Measurements from ENCODE around the gene TBXAS1. TPM values are rescaled to one million over a fixed set of nuclear protein-coding genes. Genes with fewer than 3 reads are reported as not detected.
"Not testable (repeated sequence)": the region's sequence is repeated elsewhere in the genome, so short reads cannot be mapped to it uniquely, and the experiment has no call there.

Gene TBXAS1
- total RNA-seq, 1 donor from 2014 or later, result 65.4 TPM

DNA sequence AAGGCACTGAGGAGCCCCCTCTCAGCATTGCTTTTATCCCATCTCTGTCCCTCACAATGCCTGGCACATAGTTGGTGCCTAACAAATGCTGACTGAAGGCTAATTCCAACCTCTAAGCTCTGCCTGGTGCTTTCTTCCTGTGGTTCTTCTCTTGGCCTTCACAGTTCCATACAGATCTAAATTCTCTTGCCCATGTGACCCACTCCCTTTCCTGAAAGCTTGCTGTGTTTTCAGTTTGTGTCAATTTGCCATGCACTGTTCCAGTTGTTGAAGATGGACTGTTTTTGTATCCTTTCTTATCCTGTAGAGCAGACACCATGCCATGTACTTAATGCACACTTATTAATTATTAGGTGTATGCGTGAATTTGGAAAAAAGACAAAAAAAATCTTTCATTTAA, 9.2 kb downstream of the TBXAS1 start:
- intact Hi-C loops (cut with DNase I), result no loop called here
- Histone ChIP-seq H3K4me1 (no peaks in the 10 kb centered on the region), H3K4me3 (no peak overlapping the region), H3K36me3 (no peaks in the 10 kb centered on the region), H3K27me3 (no peaks in the 10 kb centered on the region), H3K27ac (no peak overlapping the region), H3K9me3 (no peaks in the 10 kb centered on the region)
- DNase-seq (no peak), ATAC-seq (no peak)
- no peak for TF ChIP-seq CTCF (IDR thresholded peaks at IDR 0.05)

GRCh38 chr7:139838876-139839275, 9.8 kb downstream of the TBXAS1 start:
- Histone ChIP-seq H3K36me3 (no peaks in the 10 kb centered on the region), H3K4me3 (no peak overlapping the region), H3K27me3 (no peaks in the 10 kb centered on the region), H3K27ac (no peak overlapping the region), H3K9me3 (no peaks in the 10 kb centered on the region), H3K4me1 (no peaks in the 10 kb centered on the region)
- intact Hi-C loops (cut with DNase I), result no loop called here
- TF ChIP-seq CTCF (IDR thresholded peaks at IDR 0.05), result no peak
- ATAC-seq (no peak), DNase-seq (no peak)

DNA sequence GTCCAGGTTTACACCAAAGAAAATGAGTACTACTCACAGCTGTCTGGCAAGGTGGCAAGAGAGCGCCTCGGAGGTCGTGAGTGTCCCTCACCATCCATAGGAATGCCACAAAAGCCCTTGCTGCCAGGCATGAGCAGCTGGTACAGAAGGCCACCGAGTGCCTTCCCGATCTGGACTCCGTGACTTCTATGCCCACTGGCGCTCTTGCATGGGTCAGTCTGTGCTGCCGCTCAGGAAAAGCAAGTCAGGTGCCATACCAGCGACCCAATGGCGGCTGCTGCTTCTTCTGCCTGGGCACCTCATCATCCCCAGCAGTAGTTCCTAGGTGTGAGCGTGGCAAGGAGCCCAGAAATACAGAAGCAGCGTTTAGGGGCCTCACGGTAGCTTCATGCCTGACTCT, 11.7 kb downstream of the TBXAS1 start:
- Histone ChIP-seq H3K27me3 (no peaks in the 10 kb centered on the region), H3K4me3 (no peak overlapping the region), H3K36me3 (no peaks in the 10 kb centered on the region), H3K27ac (no peak overlapping the region), H3K9me3 (no peaks in the 10 kb centered on the region), H3K4me1 (no peaks in the 10 kb centered on the region)
- TF ChIP-seq CTCF (IDR thresholded peaks at IDR 0.05), result no peak
- intact Hi-C loops (cut with DNase I), result no loop called here
- DNase-seq, result no peak
- ATAC-seq, result no peak

DNA sequence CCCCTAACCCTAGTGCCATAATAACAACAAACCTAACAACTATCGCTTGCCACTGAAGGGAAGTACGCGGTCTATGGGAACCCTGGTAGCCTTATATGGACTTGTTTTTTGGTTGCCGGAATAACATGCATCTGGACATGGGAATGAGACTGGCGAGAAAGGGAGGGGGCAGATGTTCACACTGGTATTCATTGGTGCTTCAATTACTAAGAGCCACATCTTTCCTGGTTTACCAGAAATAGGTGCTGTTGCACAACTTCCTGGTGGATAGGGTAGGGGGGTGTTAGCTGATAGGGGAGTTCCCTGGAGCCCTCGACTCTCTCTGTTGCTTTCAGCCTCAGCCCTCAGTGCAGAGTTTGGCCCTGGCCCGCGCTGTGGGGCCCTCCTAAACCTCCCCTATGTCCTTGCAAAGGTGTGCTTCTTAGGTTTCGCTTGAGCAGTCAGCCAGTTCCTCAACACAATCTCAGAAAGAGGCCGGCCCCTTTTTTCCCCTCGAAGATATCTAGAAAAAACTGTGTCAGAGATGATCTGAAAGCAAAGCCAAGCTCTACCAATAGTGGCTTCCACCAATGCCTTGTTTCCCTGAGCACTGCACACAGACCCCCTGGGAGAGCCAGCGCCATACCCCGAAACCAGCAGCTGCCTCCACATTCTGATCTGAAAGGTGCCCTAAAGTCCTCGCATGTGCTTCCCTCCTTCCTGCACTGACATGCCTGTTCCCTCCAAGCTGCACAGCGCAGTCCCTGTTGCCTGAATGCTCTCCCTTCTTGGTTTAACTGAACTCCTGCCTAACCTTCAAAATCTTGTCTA, 13.5 kb downstream of the TBXAS1 start:
- ATAC-seq (no peak), DNase-seq (no peak)
- no peak for TF ChIP-seq CTCF (IDR thresholded peaks at IDR 0.05)
- H3K27ac ChIP-seq, result no peak overlapping the region
- H3K9me3 ChIP-seq, result no peaks in the 10 kb centered on the region
- H3K4me1 ChIP-seq, result no peaks in the 10 kb centered on the region
- peak overlapping the region; percentile 7 for H3K4me3 ChIP-seq
- H3K36me3 ChIP-seq, result no peaks in the 10 kb centered on the region
- intact Hi-C loops (cut with DNase I), result no loop called here
- no peaks in the 10 kb centered on the region for H3K27me3 ChIP-seq

- H3K4me3 ChIP-seq; ATAC-seq; H3K36me3 ChIP-seq; intact Hi-C loops (cut with DNase I); H3K9me3 ChIP-seq; H3K4me1 ChIP-seq; H3K27me3 ChIP-seq; H3K27ac ChIP-seq; DNase-seq: not testable (repeated sequence)
Measured at GRCh38 chr7:139843211-139843537, 14.1 kb downstream of the TBXAS1 start.

GRCh38 chr7:139844779-139845442, 15.8 kb downstream of the TBXAS1 start:
- H3K4me1 ChIP-seq, result no peaks in the 10 kb centered on the region
- DNase-seq, result no peak
- H3K27ac ChIP-seq, result no peak overlapping the region
- H3K9me3 ChIP-seq, result no peaks in the 10 kb centered on the region
- intact Hi-C loops (cut with DNase I), result no loop called here
- no peak for ATAC-seq
- H3K4me3 ChIP-seq, result no peak overlapping the region
- no peaks in the 10 kb centered on the region for H3K27me3 ChIP-seq
- no peaks in the 10 kb centered on the region for H3K36me3 ChIP-seq
- no peak for TF ChIP-seq CTCF (IDR thresholded peaks at IDR 0.05)
